Vagina (tissue), 2 donors: ENCODE data around the gene MEG3. TPM values are rescaled to one million over a fixed set of nuclear protein-coding genes. Genes with fewer than 3 reads are reported as not detected.

Experiments used
- DNase-seq, 2 donors: peaks; one replicate each; pipeline ENCODE4 v3.0.0-alpha.2; 2017; ENCODE audit errors: extremely low spot score in 2 of 2
- H3K27ac ChIP-seq: fragments of 200-600 bp; sonication (generic); one replicate; pipeline ENCODE4 v1.5.1; 2019
- H3K27me3 ChIP-seq: fragments of 200-600 bp; sonication (generic); one replicate; pipeline ENCODE4 v1.5.1; 2019
- H3K36me3 ChIP-seq, 2 donors: fragments of 200-600 bp; sonication (generic); one replicate each; pipeline ENCODE4 v1.5.1; 2017 to 2019
- H3K4me1 ChIP-seq: fragments of 200-600 bp; sonication (generic); one replicate; pipeline ENCODE4 v1.5.1; 2019
- H3K4me3 ChIP-seq, 2 donors: fragments of 200-600 bp; sonication (generic); 1 replicate in 1 of 2; 2 replicates in 1 of 2; pipeline ENCODE4 v1.5.1; 2016 to 2019
- H3K9me3 ChIP-seq: fragments of 200-600 bp; sonication (generic); one replicate; pipeline ENCODE4 v1.5.1; 2019
- POLR2A ChIP-seq, 2 donors: fragments of 450-650 bp; IDR thresholded peaks; one replicate each; pipeline ENCODE4 v1.6.1; 2017; ENCODE audit warnings: antibody characterized with exemption in 2 of 2, mild to moderate bottlenecking in 2 of 2, moderate library complexity in 2 of 2
- POLR2AphosphoS5 ChIP-seq, 2 donors: sonication (generic); formaldehyde crosslinking; IDR thresholded peaks; one replicate each; pipeline ENCODE4 v1.9.0; 2017; ENCODE audit warnings: antibody characterized with exemption in 2 of 2, mild to moderate bottlenecking in 2 of 2, low read depth in 1 of 2; ENCODE audit not compliant: insufficient read depth in 1 of 2
- intact Hi-C: fragments of 100-400 bp; cut with DNase I; formaldehyde crosslinking; loops from one replicate; pipeline ENCODE4 v1.15.1; 2023
- total RNA-seq: library from RNA; depleted of rRNA; stranded (reverse); fragments of >200 nt; gene quantifications from one replicate; pipeline ENCODE4 v1.2.3, GENCODE V29; 2016
- TF ChIP-seq, protein P1 (sequence below), 3 experiments: fragments of 450-650 bp in 2 of 3; fragments of 200-600 bp in 1 of 3; sonication (generic) in 1 of 3; IDR thresholded peaks; one replicate each; pipeline ENCODE4 v1.5.1; 2017 to 2019; ENCODE audit warnings: antibody characterized with exemption in 3 of 3, mild to moderate bottlenecking in 2 of 3, moderate library complexity in 2 of 3

The MEG3 gene
- total RNA-seq, 1 donor from 2014 or later, result 126 TPM

GRCh38 chr14:100781952-100782351 is 44.0 kb upstream of the MEG3 start:
- TF ChIP-seq POLR2AphosphoS5 (IDR thresholded peaks at IDR 0.05; ENCODE audit: insufficient read depth in 1 of 2, low read depth in 1 of 2) (no peak), POLR2A (IDR thresholded peaks at IDR 0.05) (no peak)
- TF ChIP-seq, protein P1, sequence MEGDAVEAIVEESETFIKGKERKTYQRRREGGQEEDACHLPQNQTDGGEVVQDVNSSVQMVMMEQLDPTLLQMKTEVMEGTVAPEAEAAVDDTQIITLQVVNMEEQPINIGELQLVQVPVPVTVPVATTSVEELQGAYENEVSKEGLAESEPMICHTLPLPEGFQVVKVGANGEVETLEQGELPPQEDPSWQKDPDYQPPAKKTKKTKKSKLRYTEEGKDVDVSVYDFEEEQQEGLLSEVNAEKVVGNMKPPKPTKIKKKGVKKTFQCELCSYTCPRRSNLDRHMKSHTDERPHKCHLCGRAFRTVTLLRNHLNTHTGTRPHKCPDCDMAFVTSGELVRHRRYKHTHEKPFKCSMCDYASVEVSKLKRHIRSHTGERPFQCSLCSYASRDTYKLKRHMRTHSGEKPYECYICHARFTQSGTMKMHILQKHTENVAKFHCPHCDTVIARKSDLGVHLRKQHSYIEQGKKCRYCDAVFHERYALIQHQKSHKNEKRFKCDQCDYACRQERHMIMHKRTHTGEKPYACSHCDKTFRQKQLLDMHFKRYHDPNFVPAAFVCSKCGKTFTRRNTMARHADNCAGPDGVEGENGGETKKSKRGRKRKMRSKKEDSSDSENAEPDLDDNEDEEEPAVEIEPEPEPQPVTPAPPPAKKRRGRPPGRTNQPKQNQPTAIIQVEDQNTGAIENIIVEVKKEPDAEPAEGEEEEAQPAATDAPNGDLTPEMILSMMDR (IDR thresholded peaks at IDR 0.05), result no peak

GRCh38 chr14:100782516-100783320 is 43.2 kb upstream of the MEG3 start:
- H3K27me3 ChIP-seq, result no peaks in the 10 kb centered on the region
- intact Hi-C loops, result no loop called here

More at GRCh38 chr14:100781952-100782351, 44.0 kb upstream of the MEG3 start:
- no peaks in the 10 kb centered on the region for H3K36me3 ChIP-seq
- H3K27ac ChIP-seq, result no peak overlapping the region
- intact Hi-C loops, result no loop called here
- no peaks in the 10 kb centered on the region for H3K4me1 ChIP-seq
- H3K27me3 ChIP-seq, result no peaks in the 10 kb centered on the region
- H3K9me3 ChIP-seq, result no peaks in the 10 kb centered on the region
- no peak overlapping the region for H3K4me3 ChIP-seq
- DNase-seq, result no peak

DNA sequence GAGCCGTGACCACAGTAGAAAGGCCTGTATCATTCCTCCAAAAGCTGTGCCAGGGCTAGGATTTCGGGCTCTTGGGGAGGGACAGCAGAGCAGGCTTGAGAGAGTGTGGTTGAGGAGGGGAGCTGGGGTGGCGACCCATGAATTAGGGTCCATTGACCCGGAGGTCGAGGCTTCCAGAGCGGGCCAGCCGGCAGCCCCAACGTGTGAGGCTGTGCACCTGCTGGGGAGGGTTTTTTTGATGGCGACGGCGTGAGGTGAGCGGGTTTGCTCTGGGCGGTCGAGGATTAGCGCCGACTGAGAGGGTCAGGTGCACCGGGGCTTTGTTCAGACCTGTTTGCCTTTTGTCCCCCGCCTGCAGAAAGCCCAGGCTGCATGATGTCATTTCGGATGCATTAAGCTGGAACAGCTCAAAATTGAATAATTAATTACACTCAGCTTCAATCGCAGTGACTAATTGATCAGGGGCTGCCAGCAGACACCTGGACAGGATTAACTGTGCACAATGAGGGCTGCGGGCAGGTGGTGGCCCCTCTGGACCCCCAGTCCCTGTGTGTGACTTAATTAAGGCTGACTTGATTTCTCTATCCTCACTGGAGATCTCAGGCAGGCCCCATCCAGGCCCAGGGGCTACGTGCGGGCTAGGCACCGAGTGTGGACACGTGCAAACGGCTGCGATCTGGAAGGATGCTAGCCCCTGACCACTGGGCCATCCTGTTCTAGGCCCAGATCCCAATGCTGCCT is 42.1 kb upstream of the MEG3 start:
- intact Hi-C loops, result no loop called here
- no peaks in the 10 kb centered on the region for H3K4me1 ChIP-seq
- no peak for DNase-seq
- H3K27ac ChIP-seq, result no peak overlapping the region
- H3K27me3 ChIP-seq, result no peaks in the 10 kb centered on the region
- no peaks in the 10 kb centered on the region for H3K36me3 ChIP-seq
- no peak overlapping the region for H3K4me3 ChIP-seq
- TF ChIP-seq, protein P1 (IDR thresholded peaks at IDR 0.05), result no peak
- TF ChIP-seq POLR2A (IDR thresholded peaks at IDR 0.05) (no peak), POLR2AphosphoS5 (IDR thresholded peaks at IDR 0.05; ENCODE audit: insufficient read depth in 1 of 2, low read depth in 1 of 2) (no peak)
- no peaks in the 10 kb centered on the region for H3K9me3 ChIP-seq

More at GRCh38 chr14:100782516-100783320, 43.2 kb upstream of the MEG3 start:
- Histone ChIP-seq H3K9me3 (no peaks in the 10 kb centered on the region), H3K4me3 (no peak overlapping the region), H3K4me1 (no peaks in the 10 kb centered on the region), H3K27ac (no peak overlapping the region), H3K36me3 (no peaks in the 10 kb centered on the region)
- no peak for DNase-seq
- TF ChIP-seq, protein P1 (IDR thresholded peaks at IDR 0.05), result no peak

GRCh38 chr14:100784523-100785337 is 41.2 kb upstream of the MEG3 start:
- DNase-seq, result no peak
- intact Hi-C loops, result no loop called here
- H3K27ac ChIP-seq, result no peak overlapping the region
- H3K4me3 ChIP-seq, result no peak overlapping the region
- TF ChIP-seq POLR2AphosphoS5 (IDR thresholded peaks at IDR 0.05; ENCODE audit: insufficient read depth in 1 of 2, low read depth in 1 of 2) (no peak), POLR2A (IDR thresholded peaks at IDR 0.05) (no peak)
- TF ChIP-seq, protein P1 (IDR thresholded peaks at IDR 0.05), result no peak
- no peaks in the 10 kb centered on the region for H3K27me3 ChIP-seq
- no peaks in the 10 kb centered on the region for H3K36me3 ChIP-seq
- no peaks in the 10 kb centered on the region for H3K4me1 ChIP-seq
- no peaks in the 10 kb centered on the region for H3K9me3 ChIP-seq
